NCI-H1694 treated with DMSO at 0.1 percent for 48 hours (cell line): Measurements from ENCODE around the gene DGLUCY.
A peak's percentile ranks its signal among the peaks of the same experiment; 100 is the strongest.
"Not testable (repeated sequence)": the region's sequence is repeated elsewhere in the genome, so short reads cannot be mapped to it uniquely, and the experiment has no call there.

Source experiments
- DNase-seq: peaks from one replicate; lab custom pipeline; 2025; lab: John Stamatoyannopoulos, UW

The DGLUCY gene

DNA sequence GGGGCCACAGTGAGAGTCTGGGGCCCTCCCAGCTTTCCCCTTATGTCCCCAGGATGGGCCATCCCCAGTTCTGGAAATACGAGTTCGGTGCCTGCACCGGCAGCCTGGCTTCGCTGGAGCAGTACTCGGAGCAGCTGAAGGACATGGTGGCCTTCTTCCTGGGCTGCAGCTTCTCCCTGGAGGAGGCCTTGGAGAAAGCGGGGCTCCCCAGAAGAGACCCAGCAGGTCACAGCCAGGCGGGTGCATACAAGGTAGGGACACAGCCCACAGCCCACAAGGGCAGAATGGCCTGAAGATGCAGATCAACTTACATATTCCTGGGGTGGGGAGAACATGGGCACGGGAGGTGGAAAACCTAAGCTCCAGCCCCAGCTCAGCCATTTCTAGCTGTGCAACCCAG, 56.1 kb downstream of the DGLUCY start:
- no peak for DNase-seq

DNA sequence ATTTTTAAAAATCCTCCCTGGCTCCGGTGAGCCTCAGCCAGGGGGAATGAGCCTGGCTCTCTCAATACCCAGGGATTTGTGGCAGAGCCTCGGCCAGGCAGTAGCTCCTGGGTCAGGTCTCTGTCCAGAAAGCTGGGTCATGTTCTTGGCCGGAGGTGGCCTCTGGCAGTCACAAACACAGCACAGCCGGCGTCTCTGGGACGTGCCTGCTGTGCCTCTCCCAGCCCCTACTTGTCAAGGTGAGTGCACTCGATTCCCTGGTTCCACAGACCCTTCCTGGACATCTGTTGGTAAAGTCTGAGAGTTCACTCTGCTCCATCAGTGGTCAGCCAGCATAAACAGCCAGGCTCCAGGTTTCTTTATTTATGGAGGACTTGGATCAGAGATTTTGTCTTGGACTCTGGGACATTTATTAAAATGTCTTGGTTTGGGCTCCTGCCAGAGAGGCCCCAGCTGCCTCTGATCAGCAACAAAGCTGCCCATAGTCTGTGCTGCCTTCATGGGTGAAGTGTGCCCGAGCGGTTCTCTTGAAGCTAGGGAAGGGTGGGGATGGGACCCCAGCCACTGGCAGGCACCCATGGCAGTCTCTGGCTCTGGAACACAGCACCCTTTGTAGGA, 56.7 kb downstream of the DGLUCY start:
- DNase-seq = peak; percentile 63

DNA sequence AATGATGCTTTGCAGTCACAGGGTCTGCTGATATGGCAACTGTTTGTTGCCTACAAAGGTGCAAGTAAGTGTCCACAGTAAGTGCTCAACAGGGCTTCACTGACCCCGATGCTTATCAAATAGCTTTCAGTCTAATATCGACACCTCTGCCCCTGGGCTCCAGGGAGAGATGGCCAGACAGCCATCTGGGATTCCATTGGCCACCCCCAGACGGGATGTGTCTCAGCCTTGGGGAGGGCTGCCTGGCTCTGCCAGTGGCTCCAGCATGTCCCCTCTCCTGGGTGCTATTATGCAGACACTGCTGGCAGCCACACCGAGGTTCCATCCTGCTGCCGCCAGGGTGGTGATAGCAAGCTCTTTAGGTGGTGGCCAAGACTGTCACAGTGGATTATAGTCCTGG, 57.4 kb downstream of the DGLUCY start:
- DNase-seq = peak; percentile 56

DNA sequence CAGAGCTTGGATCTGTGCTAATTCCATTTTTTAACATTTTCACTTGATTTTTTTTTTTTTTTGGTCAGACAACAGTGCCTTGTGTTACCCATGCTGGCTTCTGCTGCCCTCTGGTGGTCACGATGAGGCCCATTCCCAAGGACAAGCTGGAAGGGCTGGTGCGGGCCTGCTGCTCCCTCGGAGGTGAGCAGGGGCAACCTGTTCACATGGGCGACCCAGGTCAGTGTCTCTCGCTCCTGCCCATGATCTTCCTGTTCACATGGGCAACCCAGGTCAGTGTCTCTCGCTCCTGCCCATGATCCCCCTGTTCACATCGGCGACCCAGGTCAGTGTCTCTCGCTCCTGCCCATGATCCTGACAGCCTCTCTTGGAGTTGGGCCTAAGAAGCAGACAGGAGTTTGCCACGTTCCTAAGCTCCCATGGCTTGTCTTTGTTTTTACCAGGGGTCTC, 59.4 kb downstream of the DGLUCY start:
- peak; percentile 92 for DNase-seq

DNA sequence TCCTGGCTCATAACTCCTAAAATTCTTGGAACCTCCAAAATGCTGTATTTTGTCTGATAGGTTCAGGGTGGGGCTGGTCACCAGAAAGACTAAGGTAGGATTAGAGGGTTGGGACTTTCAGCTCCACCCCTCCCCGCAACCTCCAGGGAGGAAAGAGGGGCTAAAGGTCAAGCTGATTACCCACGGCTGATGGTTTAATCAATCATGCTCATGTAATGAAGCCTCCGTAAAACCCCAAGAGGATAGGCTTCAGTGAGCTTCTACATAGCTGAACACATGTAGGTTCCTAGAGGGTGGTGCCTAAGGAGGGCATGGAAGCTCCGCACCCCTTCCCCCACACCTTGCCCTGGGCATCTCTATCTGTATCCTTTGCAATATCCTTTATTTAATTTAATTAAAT, 60.0 kb downstream of the DGLUCY start:
- DNase-seq = no peak

DNA sequence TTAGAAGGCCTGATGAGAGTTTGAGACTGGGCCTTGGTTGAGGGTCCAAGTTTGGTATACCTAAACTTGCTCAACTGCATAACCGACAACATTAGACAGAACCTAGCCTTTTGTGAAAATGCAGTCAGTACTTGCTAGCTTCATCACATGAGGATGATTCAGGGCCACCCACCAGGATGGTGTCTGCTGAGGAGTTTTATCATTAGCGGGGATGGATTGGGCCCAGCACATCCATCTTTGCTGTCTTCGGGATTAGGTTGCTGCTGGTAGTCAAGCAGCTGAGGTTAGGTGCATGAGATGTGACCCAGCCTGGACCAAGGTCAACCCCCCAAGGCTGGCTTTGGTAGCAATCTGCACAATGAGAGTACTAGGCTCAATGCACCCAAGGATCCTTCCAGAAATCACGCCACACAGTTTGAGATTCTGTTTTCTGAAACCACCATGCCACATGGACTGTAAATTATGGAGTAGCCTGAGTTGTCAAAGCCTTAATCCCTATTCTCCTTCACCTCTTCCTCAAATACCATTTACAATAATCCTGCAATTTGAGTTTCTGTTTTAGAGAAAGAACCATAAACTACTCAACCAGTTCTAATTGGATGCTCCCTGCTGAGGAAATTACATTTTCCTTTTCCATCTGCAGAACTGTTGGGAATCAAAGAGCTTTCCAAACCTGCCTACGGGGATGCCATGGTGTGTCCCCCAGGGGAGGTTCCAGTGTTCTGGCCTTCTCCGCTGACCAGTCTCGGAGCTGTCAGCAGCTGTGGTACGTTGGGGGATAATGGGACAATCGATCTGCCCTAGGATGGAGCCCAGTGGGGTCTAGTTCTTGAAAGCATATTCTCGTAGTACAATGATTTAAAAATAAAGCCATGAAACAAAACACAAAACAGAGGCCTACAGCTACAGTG, 61.7 kb downstream of the DGLUCY start:
- no peak for DNase-seq

DNA sequence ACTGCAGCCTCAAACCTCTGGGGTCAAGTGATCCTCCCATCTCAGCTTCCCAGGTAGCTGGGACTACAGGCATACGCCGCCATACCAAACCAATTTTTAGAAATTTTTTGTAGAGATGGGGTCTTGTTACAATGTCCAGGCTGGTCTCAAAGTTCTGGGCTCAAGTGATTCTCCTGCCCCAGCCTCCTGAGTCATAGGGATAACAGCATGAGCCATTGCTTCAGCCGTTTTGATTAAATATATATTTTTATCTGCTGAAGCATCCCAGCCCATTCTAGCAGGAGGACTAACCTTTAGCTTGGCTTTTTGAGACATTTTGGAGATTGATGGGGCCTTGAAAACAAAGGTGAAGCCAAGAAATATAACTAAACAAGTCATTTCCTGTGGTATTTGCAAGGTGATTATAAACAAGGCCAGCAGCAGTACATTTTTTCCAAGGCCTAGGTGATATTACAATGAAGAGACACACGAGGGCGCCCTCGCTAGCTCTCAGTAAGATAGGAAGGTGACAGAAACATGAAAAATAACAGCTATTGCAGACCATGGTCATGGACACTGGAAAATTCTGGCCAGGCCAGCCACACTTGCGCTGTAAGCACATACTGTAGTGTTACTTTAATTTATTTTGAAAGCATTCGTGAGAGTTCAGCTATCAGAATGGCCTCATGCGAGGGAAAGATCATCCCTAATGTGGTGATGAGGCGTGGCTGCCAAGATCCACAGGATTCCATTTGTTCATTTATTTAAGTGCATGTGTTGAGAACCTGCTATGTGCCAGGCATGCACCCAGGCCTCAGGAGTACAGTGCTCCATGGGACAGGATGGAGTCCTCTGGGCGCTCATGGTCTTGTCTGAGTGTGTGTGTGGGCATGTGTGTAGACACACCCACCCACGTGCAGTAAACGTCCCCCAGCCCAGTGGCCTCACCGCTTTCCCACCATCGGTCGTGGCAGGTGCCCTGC, 63.5 kb downstream of the DGLUCY start:
- peak; percentile 97 for DNase-seq

DNA sequence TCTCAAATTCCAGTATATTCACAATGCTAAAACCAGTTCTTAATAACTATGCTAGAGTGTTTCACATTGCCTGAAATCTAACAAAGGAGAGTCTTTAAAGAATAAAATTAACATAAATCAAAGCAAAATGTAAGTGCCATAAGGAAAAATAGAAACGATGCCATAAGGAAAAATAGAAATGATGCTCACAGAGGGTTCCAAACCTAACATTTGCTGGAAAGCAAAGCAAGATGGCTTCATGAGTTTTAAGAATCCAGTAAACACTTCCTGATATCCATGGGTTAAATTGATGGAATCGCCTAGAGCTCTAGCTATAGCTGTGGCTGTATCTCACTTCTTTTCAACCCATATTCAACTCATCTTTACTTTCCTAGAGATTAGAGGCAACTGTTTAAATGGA, 66.7 kb downstream of the DGLUCY start:
- no peak for DNase-seq

DNA sequence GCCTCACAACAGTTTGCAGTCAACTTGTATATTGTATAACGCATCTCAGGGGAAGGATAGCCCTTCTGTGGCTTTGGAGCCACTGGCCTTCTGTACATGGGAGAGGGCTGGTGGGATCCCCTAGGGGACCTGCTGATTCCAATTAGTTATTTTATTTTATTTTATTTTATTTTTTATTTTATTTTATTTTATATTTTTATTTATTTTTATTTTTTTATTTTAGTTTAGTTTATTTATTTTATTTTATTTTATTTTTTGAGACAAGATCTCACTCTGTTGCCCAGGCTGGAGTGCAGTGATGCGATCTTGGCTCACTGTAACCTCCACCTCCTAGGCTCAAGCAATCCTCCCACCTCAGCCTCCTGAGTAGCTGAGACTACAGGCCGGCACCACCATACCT, 68.9 kb downstream of the DGLUCY start:
- not testable (repeated sequence) for DNase-seq

DNA sequence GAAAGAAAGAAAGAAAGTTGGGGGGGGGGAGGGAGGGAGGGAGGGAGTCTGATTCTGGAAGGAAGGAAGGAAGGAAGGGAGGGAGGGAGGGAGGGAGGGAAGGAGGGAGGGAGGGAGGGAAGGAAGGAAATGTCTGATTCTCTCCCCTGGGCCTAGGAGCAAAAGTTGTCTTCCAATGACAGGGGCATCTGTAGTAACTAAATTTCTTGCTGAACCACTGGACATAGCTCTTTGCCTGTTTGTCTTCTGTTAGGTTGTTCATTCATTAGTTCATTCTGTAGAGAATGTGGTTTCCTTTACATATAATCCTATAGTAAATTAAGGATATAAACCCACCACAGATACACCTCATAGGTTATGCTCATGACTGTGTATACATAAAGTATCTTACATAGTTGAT, 70.7 kb downstream of the DGLUCY start:
- DNase-seq = no peak

DNA sequence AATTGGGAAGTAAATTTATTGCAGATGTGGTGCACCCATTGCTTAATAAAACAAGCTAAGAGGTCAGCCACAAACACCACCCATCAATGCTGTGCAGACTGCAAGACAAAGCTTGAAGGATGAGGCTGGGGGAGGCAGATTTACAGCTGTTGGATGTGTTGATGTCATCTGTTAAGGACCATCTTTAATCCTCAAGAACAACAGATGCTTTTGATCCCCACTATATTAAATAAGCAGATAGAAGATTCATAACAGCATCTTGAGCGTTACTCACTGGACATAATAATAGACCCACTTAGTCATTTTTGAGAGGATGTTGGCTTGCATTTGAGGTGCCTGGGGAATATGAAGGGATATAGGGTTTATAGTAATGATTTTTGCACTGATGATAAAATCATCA, 71.8 kb downstream of the DGLUCY start:
- no peak for DNase-seq

DNA sequence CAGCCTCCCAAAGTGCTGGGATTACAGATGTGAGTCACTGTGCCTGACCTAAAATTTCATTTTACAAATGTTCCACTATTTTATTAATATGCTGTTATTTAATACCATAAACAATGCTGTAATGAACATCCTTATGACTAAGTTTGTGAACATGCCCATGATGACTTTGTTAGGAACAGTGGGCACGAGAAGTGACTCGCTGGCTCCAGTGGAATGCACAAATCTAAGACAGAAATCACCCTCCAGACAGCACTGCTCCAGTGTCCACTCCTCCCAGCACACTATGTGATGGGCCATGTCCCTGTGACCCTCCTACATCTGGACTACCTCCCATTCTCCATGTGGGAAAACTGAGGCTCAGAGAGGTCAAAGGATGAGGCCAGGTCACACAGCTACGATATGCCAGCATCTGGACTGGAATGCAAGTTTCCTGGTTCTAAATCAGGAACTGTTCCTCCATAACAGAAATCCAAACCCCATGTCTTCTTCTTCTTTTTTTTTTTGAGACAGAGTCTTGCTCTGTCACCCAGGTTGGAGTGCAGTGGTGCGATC, 72.7 kb downstream of the DGLUCY start:
- DNase-seq = no peak

DNA sequence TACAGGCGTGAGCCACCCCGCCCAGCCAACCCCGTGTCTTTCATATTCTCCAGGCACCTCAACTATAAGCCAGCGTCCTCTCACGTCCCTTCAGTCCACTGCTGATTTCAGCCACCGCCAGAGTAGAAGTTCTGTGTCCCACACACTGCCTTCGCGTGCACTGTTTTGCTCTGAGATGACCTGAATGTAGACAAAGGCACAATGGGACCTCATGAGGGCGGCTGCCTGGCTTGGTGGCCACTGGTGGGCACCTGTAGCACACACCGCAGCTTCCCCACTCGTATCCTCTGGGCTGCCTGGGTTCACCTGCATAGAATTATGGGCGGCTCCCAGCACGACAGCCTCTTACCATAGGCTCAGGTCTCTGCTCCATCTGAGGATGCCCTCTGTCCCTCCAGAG, 73.4 kb downstream of the DGLUCY start:
- DNase-seq = no peak

DNA sequence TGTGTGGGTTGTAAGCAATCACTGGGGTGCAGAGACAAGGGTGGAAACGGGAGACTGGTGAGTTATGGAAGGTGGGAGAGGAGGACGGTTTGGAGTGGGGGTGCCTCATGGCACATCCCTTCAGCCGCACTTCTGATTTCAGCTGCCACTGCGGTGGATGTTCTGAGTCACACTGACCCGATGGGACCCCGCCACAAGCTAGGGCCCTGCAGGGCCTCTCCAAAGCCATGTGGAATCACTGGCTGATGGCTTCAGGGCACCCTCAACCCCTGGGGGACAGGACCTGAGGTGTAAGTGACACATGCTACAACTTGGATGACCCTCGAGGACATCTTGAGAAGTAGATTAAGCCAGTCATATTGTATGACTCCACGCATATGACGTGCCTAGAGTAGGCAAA, 77.0 kb downstream of the DGLUCY start:
- no peak for DNase-seq

DNA sequence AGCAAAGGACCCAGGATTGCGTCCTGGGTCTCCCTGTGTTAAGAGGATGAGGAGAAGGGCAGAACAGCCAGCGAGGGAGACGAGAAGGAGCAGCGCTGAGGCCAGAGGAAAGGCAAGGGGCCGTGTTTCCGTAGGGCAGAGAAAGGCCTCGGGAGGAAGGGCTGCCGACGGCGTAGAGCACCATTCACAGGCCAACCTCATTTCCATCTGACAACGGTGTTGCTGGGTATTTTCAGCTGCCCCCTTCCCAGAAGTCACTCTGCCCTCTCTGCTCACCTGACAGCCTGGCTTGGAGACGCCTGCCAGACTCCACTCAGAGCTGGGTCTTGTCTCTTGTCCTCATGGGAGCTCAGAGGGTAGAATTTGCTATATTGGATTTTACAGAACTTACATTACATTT, 79.2 kb downstream of the DGLUCY start:
- no peak for DNase-seq

DNA sequence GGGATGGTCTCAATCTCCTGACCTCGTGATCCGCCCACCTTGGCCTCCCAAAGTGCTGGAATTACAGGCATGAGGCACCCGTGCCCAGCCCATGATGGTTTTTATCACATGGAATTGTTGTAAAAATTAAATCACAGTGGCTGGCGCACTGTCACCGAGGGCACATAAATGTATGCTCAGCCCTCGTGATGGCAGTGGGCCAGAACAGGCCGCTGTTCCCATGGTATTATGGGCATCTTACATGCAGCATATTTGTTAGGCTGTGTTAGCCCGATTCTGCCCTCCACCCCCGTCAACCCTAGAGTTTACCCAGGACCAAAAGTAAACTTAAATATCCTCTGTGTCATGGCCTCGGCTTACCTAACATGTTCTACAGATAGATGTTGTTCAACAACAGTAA, 82.0 kb downstream of the DGLUCY start:
- DNase-seq = no peak

DNA sequence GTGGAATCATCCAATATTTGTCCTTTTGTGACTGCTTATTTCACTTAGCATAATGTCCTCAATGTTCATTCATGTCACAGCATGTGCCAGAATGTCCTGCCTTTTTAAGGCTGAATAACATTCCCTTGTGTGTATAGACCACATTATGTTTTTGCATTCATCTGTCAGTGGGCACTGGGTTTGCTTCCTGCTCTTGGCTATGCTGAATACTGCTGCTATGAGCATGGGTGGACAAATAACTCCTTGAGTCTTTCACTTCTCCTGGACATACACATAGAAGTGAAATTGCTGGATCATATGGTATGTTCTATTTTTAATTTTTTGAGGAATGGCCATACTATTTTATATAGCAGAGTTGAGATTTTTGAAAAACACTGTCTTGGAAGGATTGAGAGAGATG, 83.8 kb downstream of the DGLUCY start:
- DNase-seq = no peak

DNA sequence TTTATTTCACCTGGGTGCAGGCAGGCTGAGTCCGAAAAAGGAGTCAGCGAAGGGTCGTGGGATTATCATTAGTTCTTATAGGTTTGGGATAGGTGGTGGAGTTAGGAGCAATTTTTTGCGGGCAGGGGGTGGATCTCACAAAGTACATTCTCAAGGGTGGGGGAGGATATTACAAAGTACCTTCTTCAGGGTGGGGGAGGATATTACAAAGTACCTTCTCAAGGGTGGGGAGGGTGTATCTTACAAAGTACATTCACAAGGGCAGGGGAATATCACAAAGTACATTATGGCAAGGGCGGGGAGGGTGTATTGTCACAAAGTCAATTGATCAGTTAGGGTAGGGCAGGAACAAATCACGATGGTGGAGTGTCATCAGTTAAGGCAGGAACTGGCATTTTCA, 86.9 kb downstream of the DGLUCY start:
- not testable (repeated sequence) for DNase-seq

DNA sequence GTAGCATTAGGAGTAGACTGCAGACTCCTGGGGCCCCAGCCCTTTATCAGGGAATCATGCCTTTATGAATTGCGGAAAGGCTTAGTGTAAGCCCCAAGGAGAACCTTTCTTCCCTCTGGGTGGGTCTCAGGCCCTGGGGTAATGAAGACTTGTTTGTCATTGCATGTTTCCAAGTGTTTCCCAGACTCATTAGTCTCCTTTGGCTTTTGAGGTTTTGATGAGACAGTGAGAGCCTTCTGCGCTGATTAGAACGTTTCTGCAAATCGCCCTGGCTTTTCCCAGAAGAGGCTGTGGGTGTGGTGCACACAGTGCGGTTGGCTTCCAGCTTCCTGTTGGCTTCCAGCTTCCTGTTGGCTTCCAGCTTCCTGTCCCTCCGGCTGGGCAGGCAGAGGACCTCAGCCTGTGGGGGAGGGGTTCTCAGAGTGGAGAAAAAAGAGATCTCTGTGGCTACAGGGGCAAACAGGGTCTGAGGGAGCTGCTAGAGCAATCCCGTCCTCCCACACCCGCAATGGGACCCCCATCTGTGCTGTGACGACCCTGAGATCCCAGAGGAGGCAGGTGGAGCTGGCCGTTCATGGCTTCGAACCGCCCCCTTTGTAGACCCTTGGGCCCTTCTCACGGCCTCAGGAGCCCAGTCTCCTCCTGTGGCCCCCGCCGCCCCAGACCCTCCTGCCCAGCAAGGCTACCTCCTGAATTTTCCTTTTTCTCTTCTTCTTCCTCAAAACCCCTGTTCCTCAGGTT, 88.5 kb downstream of the DGLUCY start:
- DNase-seq = no peak

DNA sequence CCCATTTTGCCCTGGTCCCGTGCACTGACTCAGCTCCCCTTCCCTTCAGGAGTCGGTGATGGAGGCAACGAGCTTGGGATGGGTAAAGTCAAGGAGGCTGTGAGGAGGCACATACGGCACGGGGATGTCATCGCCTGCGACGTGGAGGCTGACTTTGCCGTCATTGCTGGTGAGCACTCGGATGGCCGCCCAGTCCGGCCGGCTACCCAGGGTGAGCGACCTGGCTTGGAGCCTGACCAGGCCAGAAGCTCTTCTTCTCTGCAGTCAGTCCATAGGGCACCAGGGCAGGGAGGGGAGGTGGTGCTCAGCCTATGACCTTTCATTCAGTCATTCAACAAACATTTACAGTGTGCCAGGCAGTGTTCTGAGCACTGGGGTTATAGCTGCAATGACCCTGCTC, 90.8 kb downstream of the DGLUCY start:
- no peak for DNase-seq

DNA sequence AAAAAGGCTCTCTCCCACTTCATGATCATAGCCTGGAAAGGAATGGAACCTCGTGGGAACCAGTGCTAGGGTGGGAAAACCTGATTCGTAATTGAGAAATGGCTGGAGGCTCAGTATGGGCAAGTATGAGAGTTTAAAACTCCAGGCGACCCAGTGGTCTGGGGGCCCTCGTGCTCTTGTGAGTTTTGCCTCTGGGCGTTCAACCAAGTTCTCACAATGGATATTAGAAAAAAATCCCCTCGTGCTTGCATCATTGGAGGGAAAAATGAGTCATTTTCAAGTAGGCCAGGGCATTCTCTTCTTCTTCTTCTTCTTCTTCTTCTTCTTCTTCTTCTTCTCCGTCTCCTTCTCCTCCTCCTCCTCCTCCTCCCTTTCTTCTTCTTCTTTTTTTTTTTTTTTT, 91.6 kb downstream of the DGLUCY start:
- DNase-seq = no peak
